ENCODE results near the gene APP. TPM values are rescaled to one million over a fixed set of nuclear protein-coding genes. Genes with fewer than 3 reads are reported as not detected.

The APP gene
- total and polyA plus RNA-seq, 2 of the 13 experiments (the other 11 are each of a cell fraction or from before 2014, with no cell fraction given) = 70.6 to 262 TPM

GRCh38 chr21:26207021-26207420, 36.5 kb upstream of the APP start:
- Histone ChIP-seq H3K4me2 (ENCODE audit: low read depth, low read length) (no peak overlapping the region), H3K4me1 (ENCODE audit: insufficient read depth, low read length) (no peaks in the 10 kb centered on the region), H3K27me3 (ENCODE audit: control insufficient read depth in 1 of 2, insufficient read depth in 2 of 2, low read length in 2 of 2) (no peaks in the 10 kb centered on the region), H4K20me1 (ENCODE audit: insufficient read depth, low read length) (no peaks in the 10 kb centered on the region), H3K79me2 (ENCODE audit: insufficient read depth, low read length) (no peaks in the 10 kb centered on the region), H2AFZ (ENCODE audit: low read length) (no peak overlapping the region), H3K27ac (ENCODE audit: extremely low read length, insufficient read depth, low read length) (no peak overlapping the region), H3K36me3 (replicated peaks in 1 of 2; ENCODE audit: control insufficient read depth in 1 of 2, insufficient read depth in 2 of 2, low read length in 2 of 2) (no peaks in the 10 kb centered on the region), H3K4me3 (replicated peaks in 1 of 3; ENCODE audit: insufficient read depth in 1 of 3, low read depth in 2 of 3, low read length in 3 of 3) (no peak overlapping the region), H3K9me3 (ENCODE audit: low read length) (no peaks in the 10 kb centered on the region), H3K9ac (ENCODE audit: insufficient read depth, low read depth, low read length) (no peak overlapping the region)
- ChIA-PET POLR2A (no interaction called here), CTCF (ENCODE audit: low intra/inter-chr PET ratio, low total read pairs) (no interaction called here)
- ATAC-seq (no peak), FAIRE-seq (no peak), DNase-seq (ENCODE audit: low spot score) (no peak)
- WGBS (ENCODE audit: low lambda C conversion rate) = 3% methylated on average over 3 of the region's 3 CpGs
- BruUV-seq (replicated peaks) = no TSS peak
- TF ChIP-seq ZNF549 (CRISPR knock-in tag; IDR thresholded peaks at IDR 0.05) (no peak), NR2F6 (IDR thresholded peaks at IDR 0.05) (no peak), NR2F6 (CRISPR knock-in tag; IDR thresholded peaks at IDR 0.05) (no peak), NFATC3 (CRISPR knock-in tag; IDR thresholded peaks at IDR 0.05) (no peak), ZBTB2 (CRISPR knock-in tag; IDR thresholded peaks at IDR 0.05; ENCODE audit: low read depth) (no peak), TIGD3 (CRISPR knock-in tag; IDR thresholded peaks at IDR 0.05; ENCODE audit: borderline replicate concordance) (no peak), ZNF674 (CRISPR knock-in tag; IDR thresholded peaks at IDR 0.05; ENCODE audit: low read depth) (no peak), ZNF577 (CRISPR knock-in tag; IDR thresholded peaks at IDR 0.05; ENCODE audit: borderline replicate concordance, low read depth) (no peak)
- intact Hi-C loops (cut with micrococcal nuclease; ENCODE audit: unreplicated experiment) = no loop called here
- in situ Hi-C loops (cut with HindIII; ENCODE audit: extremely low pct_ligation_motif_present, low pct_unique_long_range_greater_than_20kb) = no loop called here

Data from HepG2 (cell line).